HEK293 (cell line): Measurements from ENCODE around the gene MAST2.

Experiments used
- CTCF ChIA-PET: fragments of 350-600 bp; formaldehyde crosslinking; extraction: SDS; loops from one replicate; lab custom pipeline; 2021; ENCODE audit warnings: antibody characterized with exemption; lab: Yijun Ruan, JAX
- POLR2A ChIA-PET: fragments of 300-600 bp; formaldehyde crosslinking; extraction: SDS; loops from one replicate; lab custom pipeline; 2020; ENCODE audit warnings: antibody characterized with exemption, inconsistent platforms; lab: Yijun Ruan, JAX
- H3K27ac ChIP-seq: fragments of 200-500 bp; sonication (Bioruptor generic); 2 replicates; pipeline ENCODE4 v1.5.1; 2014; ENCODE audit warnings: low read depth, low read length, control low read depth, inconsistent platforms; ENCODE audit errors: extremely low read depth
- H3K36me3 ChIP-seq, 2 experiments: fragments of 200-500 bp in 1 of 2; sonication (Bioruptor generic) in 1 of 2; 1 replicate in 1 of 2; 2 replicates in 1 of 2; pipeline ENCODE4 v1.5.1; 2014 to 2017; ENCODE audit warnings: inconsistent platforms in 2 of 2, low read length in 2 of 2; ENCODE audit not compliant: control insufficient read depth in 2 of 2, insufficient read depth in 1 of 2
- H3K4me1 ChIP-seq: fragments of 200-500 bp; sonication (Bioruptor generic); 2 replicates; pipeline ENCODE4 v1.5.1; 2014; ENCODE audit warnings: mild to moderate bottlenecking, low read length, inconsistent platforms; ENCODE audit not compliant: control insufficient read depth, insufficient read depth
- H3K4me3 ChIP-seq: 2 replicates; pipeline ENCODE4 v1.5.1; 2011; ENCODE audit warnings: low read depth, mild to moderate bottlenecking, control low read depth, low read length, moderate library complexity
- H3K9me3 ChIP-seq: fragments of 200-500 bp; sonication (Bioruptor generic); 2 replicates; pipeline ENCODE4 v1.5.1; 2014; ENCODE audit warnings: low read depth, low read length, inconsistent platforms; ENCODE audit not compliant: control insufficient read depth, insufficient read depth
- BCL6B ChIP-seq: fragments of 450-650 bp; formaldehyde crosslinking; IDR thresholded peaks from 2 replicates; pipeline ENCODE4 v1.5.1; 2017; ENCODE audit warnings: missing biosample characterization, missing genetic modification characterization
- GLIS2 ChIP-seq: fragments of 450-650 bp; formaldehyde crosslinking; IDR thresholded peaks from 2 replicates; pipeline ENCODE4 v1.5.1; 2016; ENCODE audit warnings: missing biosample characterization, missing genetic modification characterization
- MZF1 ChIP-seq: fragments of 450-650 bp; formaldehyde crosslinking; IDR thresholded peaks from 2 replicates; pipeline ENCODE4 v1.5.1; 2017; ENCODE audit warnings: missing biosample characterization, missing genetic modification characterization, borderline replicate concordance
- SCRT1 ChIP-seq: fragments of 450-650 bp; formaldehyde crosslinking; IDR thresholded peaks from 2 replicates; pipeline ENCODE4 v1.5.1; 2016; ENCODE audit warnings: missing biosample characterization, missing genetic modification characterization, borderline replicate concordance
- WT1 ChIP-seq: fragments of 450-650 bp; formaldehyde crosslinking; IDR thresholded peaks from 2 replicates; pipeline ENCODE4 v1.5.1; 2016; ENCODE audit warnings: missing biosample characterization, missing genetic modification characterization
- ZBTB21 ChIP-seq: fragments of 450-650 bp; formaldehyde crosslinking; IDR thresholded peaks from 2 replicates; pipeline ENCODE4 v1.5.1; 2017; ENCODE audit warnings: missing biosample characterization, missing genetic modification characterization
- ZNF398 ChIP-seq: fragments of 450-650 bp; formaldehyde crosslinking; IDR thresholded peaks from 2 replicates; pipeline ENCODE4 v1.5.1; 2017; ENCODE audit warnings: missing biosample characterization, missing genetic modification characterization
- ZNF473 ChIP-seq: fragments of 450-650 bp; formaldehyde crosslinking; IDR thresholded peaks from 2 replicates; pipeline ENCODE4 v1.5.1; 2017; ENCODE audit warnings: missing biosample characterization, missing genetic modification characterization
- ZNF518A ChIP-seq: fragments of 450-650 bp; formaldehyde crosslinking; conservative IDR thresholded peaks from 2 replicates; pipeline ENCODE4 v1.5.1; 2016; ENCODE audit warnings: low read depth, missing biosample characterization, missing genetic modification characterization
- ZNF544 ChIP-seq: fragments of 450-650 bp; formaldehyde crosslinking; IDR thresholded peaks from 2 replicates; pipeline ENCODE4 v1.5.0; 2017; ENCODE audit warnings: missing biosample characterization, missing genetic modification characterization
- ZNF561 ChIP-seq: fragments of 450-650 bp; IDR thresholded peaks from 2 replicates; pipeline ENCODE4 v1.5.1; 2018; ENCODE audit warnings: missing biosample characterization, missing genetic modification characterization, borderline replicate concordance
- ZNF768 ChIP-seq: fragments of 450-650 bp; formaldehyde crosslinking; IDR thresholded peaks from 2 replicates; pipeline ENCODE4 v1.5.1; 2018; ENCODE audit warnings: missing biosample characterization, mild to moderate bottlenecking, missing genetic modification characterization
- TF ChIP-seq, protein P1 (sequence below): sonication (generic); formaldehyde crosslinking; IDR thresholded peaks from 2 replicates; pipeline ENCODE4 v1.8.1; 2022; ENCODE audit warnings: mild to moderate bottlenecking, moderate library complexity, missing genetic modification reagents

MAST2 gene

DNA sequence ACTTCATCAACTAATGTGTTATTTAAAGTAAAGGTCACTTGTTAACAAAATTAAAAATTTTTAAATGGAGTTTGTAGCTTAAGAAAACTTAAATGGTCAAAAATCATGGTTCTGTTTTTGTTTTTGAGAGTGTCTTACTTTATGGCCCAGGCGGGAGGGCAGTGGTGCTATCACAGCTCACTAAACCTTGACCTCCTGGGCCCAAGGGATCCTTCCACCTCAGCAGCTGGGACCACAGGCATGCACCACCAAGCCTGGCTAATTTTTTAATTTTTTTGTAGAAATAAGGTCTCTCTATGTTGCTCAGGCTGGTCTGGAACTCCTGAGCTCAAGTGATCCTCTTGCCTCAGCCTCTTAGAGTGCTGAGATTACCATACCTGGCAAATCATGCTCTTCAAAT is 111.4 kb downstream of the MAST2 start:
- ChIA-PET POLR2A (no interaction called here), CTCF (interaction anchor here (0.6 to 1.6 kb wide), 4 partner anchors 12 to 267 kb away, joined by 3 read pairs; no protein-coding TSS in a partner anchor)
- no peak overlapping the region for H3K27ac ChIP-seq
- no peaks in the 10 kb centered on the region for H3K4me1 ChIP-seq
- no peak overlapping the region for H3K4me3 ChIP-seq
- H3K9me3 ChIP-seq = no peaks in the 10 kb centered on the region
- TF ChIP-seq ZNF398 (tag by site-specific recombination) (no peak), BCL6B (no peak), MZF1 (no peak), SCRT1 (tag by site-specific recombination) (no peak), ZNF473 (tag by site-specific recombination) (no peak), ZBTB21 (tag by site-specific recombination) (no peak)
- no peaks in the 10 kb centered on the region for H3K36me3 ChIP-seq

- Histone ChIP-seq H3K4me3 (no peak overlapping the region), H3K9me3 (no peaks in the 10 kb centered on the region), H3K36me3 (no peaks in the 10 kb centered on the region), H3K27ac (no peak overlapping the region), H3K4me1 (no peaks in the 10 kb centered on the region)
- POLR2A ChIA-PET = no interaction called here
- TF ChIP-seq ZNF768 (tag by site-specific recombination) (no peak), WT1 (tag by site-specific recombination) (no peak), ZNF518A (tag by site-specific recombination) (no peak), GLIS2 (no peak), ZNF561 (tag by site-specific recombination) (no peak), ZNF544 (tag by site-specific recombination) (no peak)
- TF ChIP-seq, protein P1, sequence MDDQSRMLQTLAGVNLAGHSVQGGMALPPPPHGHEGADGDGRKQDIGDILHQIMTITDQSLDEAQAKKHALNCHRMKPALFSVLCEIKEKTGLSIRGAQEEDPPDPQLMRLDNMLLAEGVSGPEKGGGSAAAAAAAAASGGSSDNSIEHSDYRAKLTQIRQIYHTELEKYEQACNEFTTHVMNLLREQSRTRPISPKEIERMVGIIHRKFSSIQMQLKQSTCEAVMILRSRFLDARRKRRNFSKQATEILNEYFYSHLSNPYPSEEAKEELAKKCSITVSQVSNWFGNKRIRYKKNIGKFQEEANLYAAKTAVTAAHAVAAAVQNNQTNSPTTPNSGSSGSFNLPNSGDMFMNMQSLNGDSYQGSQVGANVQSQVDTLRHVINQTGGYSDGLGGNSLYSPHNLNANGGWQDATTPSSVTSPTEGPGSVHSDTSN (CRISPR knock-in tag) = no peak
- CTCF ChIA-PET = interaction anchor here (1.0 kb wide), 1 partner anchor 8 kb away, joined by 4 read pairs; no protein-coding TSS in a partner anchor
Observed at GRCh38 chr1:45922374-45922773, 119.0 kb downstream of the MAST2 start.
